ACHN (cell line): ENCODE measurements around the gene KLHL9.
"Not testable (repeated sequence)": the region's sequence is repeated elsewhere in the genome, so short reads cannot be mapped to it uniquely, and the experiment has no call there.

Experiments used
- DNase-seq: peaks from one replicate; pipeline ENCODE4 v3.0.0-alpha.2; 2015
- in situ Hi-C: cut with HindIII; loops from 2 replicates; pipeline ENCODE4 v1.10.0; 2017; ENCODE audit warnings: low sequenced_read_pairs, low pct_ligation_motif_present, low pct_unique_long_range_greater_than_20kb

The KLHL9 gene

GRCh38 chr9:21334701-21335632 lies at the start of gene KLHL9:
TSS of gene KLHL9 (minus strand) at chr9:21335404. CDS start at chr9:21334859, 545 bp downstream.
- in situ Hi-C loops, result no loop called here
- DNase-seq, result no peak

- in situ Hi-C loops, result no loop called here
- no peak for DNase-seq
Observed at GRCh38 chr9:21383627-21384026, 48.4 kb upstream of the KLHL9 start.

- in situ Hi-C loops, result no loop called here
Observed at GRCh38 chr9:21381448-21382339, 46.5 kb upstream of the KLHL9 start.

GRCh38 chr9:21371467-21371866 lies 36.3 kb upstream of the KLHL9 start:
- DNase-seq, in situ Hi-C loops: not testable (repeated sequence)

More at GRCh38 chr9:21381448-21382339, 46.5 kb upstream of the KLHL9 start:
- no peak for DNase-seq

- in situ Hi-C loops, result no loop called here
- no peak for DNase-seq
Observed at GRCh38 chr9:21367957-21368356, 32.8 kb upstream of the KLHL9 start, which contains the start of gene IFNA13. TSS of gene IFNA13 (minus strand) at chr9:21368057. CDS start at chr9:21368010, 47 bp downstream.

GRCh38 chr9:21367169-21367568 lies 32.0 kb upstream of the KLHL9 start:
- in situ Hi-C loops, DNase-seq: not testable (repeated sequence)

- in situ Hi-C loops, result no loop called here
- DNase-seq, result no peak
Observed at GRCh38 chr9:21362287-21362686, 27.1 kb upstream of the KLHL9 start.

GRCh38 chr9:21357479-21358460 lies 22.6 kb upstream of the KLHL9 start:
- in situ Hi-C loops, result no loop called here
- no peak for DNase-seq

GRCh38 chr9:21350787-21351186 lies 15.6 kb upstream of the KLHL9 start, which contains the start of gene IFNA6:
TSS of gene IFNA6 (minus strand) at chr9:21350887. CDS start at chr9:21350887, 0 bp downstream.
- in situ Hi-C loops, result no loop called here

GRCh38 chr9:21348430-21348970 lies 13.3 kb upstream of the KLHL9 start:
- in situ Hi-C loops, result no loop called here

More at GRCh38 chr9:21350787-21351186, 15.6 kb upstream of the KLHL9 start, which contains the start of gene IFNA6:
- DNase-seq, result no peak

GRCh38 chr9:21340735-21341134 lies 5.5 kb upstream of the KLHL9 start:
- in situ Hi-C loops, result no loop called here
- DNase-seq, result no peak

More at GRCh38 chr9:21348430-21348970, 13.3 kb upstream of the KLHL9 start:
- DNase-seq, result no peak

GRCh38 chr9:21336457-21336856 lies 1.3 kb upstream of the KLHL9 start:
- in situ Hi-C loops, result no loop called here
- no peak for DNase-seq

GRCh38 chr9:21333226-21333625 lies 2.0 kb downstream of the KLHL9 start:
- no peak for DNase-seq
- in situ Hi-C loops, result no loop called here

GRCh38 chr9:21331676-21332402 lies 3.4 kb downstream of the KLHL9 start:
- DNase-seq, result no peak
- in situ Hi-C loops, result no loop called here

- DNase-seq, result no peak
- in situ Hi-C loops, result no loop called here
Observed at GRCh38 chr9:21326526-21327139, 8.6 kb downstream of the KLHL9 start.

GRCh38 chr9:21324047-21324446 lies 11.2 kb downstream of the KLHL9 start:
- no peak for DNase-seq
- in situ Hi-C loops, result no loop called here
